Smooth muscle cell of the brain vasculature (primary cell): ENCODE data around the gene NOC2L.
"Not testable (repeated sequence)": the region's sequence is repeated elsewhere in the genome, so short reads cannot be mapped to it uniquely, and the experiment has no call there.

ENCODE experiments used
- DNase-seq: peaks from one replicate; pipeline ENCODE4 v3.0.0-alpha.2; 2012; ENCODE audit warnings: low read depth, low spot score

The NOC2L gene

DNA sequence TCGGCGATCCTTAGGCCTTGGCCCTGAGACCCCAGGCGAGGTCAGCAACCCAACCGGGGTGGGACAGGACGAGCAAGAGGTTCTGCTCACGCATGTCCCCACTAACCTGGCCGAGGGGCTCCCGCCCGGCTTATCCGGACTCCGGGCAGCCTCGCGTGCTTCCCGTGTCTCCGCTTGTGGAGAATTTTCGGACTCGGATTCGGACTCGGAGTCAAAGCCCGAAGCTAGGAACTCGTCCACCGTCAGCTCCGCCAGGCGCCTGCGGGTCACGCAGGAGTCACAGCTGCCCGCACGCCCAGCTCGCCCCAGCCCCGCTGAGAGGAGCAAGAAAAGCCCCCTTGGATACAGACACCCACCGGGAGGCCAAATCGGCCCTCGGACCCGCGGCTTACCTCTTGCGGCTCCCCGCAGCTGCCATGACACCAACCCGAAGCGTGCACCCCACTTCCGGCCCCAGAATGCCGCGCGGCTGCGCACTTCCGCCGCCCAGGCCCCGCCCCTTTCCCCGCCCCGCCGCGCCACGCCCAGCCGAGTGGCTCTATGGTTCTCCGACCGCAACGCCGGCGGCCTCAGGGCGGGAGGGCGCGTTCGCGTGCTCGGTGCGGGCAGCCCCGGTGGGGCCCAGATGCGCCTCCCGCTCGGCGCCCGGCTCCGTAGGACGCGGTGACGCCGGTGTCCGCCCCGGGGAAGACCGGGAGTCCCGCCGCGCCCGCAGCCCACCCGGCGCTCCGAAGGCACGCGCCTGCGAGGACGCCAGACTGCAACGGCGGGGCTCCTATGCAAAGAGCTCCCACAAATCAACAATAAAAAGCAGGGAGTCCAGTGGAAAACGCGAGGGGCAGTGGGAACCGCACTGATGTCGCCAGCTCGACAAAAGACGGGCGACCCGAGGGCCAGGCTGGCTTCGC lies at the start of gene NOC2L:
Gene NOC2L, minus strand, starts transcription at position 434 of the 908 bp plus-strand sequence. Its CDS starts 16 bp downstream, at position 418.
- no peak for DNase-seq

DNA sequence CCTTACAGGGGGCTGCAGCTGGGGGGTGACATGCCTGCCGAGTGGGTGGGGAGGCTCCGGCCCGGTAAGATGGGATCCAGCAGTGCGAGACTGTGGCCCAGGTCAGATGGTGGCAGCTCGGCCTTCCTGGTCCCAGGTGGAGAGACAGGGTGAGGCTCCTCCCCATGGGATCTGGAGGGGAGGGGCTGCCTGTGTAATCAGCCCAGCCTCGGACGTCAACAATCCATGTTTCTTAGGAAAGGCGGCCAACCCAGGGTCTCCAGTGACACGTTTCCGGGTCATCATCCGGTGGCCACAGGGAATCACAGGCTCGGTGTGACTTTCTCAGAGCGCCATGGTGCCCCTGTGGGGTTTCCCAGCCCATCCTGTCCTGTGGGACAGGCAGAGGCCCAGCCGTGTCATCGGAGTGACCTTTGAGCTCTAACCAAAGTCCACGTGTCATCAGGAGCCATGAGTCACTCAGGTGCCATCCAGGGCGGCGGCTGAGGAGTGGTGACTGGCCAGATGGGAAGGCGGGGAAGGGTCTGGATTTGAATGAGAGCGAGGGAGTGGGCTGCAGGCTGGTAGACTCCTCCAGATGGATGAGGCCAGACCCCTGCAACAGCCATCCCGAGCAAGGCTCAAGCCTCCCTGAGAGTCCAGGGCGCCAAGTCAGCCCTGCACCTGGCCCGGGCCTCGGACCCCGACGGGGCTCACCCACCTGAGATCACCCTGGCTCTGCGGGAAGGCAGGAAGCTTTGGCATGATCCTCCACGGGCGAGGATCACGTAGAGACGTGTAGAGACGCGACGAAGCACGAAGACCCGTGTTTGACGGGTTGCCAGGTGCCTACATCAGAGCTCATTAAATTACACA lies 47.5 kb upstream of the NOC2L start:
- no peak for DNase-seq

DNA sequence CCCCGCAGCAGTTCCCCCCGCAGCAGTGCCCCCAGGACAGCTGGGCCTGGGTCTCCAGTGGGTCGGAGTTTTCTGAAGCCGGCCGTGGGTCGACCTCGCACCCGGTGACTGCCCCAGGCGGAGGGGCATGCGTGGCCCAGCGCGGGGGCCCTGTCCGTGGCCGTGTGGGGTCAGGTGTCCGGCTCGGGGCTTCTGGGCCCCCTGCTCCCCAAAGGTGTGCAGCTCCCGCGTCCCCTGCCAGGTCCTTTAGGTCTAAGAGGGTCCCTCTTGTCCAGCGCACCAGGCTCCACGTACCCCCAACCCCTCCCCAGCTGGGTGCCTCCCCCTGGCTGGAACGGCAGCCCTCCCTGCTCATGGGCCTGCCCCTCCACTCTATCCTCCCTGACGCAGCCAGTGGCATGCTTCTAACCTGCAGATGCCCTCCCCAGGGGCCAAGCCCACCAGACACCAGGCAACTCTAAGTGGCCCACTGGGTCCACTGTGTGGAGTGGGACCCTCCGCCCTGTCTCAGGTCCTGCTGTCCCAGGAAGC lies 46.8 kb upstream of the NOC2L start:
- DNase-seq = no peak

DNA sequence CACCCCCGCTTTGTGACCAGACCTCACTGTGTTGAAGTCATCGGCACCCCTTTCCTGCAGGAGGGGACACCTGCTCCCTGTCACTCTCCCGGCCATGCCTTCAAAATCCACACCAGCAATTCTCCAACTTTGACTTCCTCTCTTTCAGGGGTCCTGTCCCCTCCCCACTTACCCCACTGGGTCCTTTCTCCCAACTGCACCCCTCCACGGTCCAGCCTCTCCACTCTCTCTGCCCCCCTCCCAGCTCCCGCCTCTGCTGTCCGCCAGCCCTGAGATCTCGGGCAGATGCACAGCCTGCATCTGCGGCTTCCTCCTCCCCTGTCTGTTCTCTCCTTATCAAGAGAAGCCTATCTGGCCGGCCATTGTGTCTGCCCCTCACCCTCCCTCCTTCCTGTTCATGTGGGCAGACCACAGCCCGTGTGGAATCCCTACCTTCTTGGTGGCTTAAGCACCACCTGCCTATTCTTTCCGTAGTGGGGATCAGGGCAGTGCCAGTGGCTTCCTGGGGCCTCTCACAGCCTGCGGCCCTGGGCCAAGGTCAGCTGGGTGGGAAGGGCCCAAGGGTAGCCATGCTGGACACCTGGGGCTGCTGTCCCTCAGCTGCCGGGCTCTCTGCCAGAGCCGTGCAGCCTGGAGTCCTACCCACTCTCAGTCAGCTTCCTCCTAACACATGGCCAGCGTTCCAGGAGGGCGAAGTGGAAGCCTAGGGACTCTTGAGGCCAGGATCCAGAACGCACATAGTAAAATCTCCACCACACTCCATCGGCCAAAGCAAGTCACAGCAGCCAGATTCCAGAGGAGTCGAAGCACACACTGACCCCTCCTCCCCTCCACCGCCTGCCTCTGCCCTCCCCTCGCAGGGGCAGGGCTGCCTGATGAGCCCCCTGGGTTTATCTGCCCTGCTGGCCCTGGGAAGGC lies 46.0 kb upstream of the NOC2L start:
- no peak for DNase-seq

DNA sequence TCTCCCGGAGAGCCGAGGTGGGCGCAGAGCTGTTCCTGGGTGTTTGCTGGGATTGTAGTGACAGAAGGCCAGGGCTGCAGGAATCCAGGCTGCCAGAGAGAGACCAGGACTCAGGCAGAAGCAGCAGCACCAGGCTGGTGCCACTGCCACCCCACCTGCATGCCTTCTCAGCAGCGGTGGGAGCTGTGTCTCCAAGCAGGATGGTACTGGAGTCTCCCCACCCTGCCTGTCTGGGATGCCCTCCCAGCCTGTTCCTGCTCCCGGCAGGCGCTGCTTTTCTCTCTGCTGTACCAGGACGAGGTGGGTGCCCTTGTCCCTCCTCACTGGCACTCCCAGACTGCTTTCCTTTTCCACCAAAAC lies 45.3 kb upstream of the NOC2L start:
- DNase-seq = no peak

DNA sequence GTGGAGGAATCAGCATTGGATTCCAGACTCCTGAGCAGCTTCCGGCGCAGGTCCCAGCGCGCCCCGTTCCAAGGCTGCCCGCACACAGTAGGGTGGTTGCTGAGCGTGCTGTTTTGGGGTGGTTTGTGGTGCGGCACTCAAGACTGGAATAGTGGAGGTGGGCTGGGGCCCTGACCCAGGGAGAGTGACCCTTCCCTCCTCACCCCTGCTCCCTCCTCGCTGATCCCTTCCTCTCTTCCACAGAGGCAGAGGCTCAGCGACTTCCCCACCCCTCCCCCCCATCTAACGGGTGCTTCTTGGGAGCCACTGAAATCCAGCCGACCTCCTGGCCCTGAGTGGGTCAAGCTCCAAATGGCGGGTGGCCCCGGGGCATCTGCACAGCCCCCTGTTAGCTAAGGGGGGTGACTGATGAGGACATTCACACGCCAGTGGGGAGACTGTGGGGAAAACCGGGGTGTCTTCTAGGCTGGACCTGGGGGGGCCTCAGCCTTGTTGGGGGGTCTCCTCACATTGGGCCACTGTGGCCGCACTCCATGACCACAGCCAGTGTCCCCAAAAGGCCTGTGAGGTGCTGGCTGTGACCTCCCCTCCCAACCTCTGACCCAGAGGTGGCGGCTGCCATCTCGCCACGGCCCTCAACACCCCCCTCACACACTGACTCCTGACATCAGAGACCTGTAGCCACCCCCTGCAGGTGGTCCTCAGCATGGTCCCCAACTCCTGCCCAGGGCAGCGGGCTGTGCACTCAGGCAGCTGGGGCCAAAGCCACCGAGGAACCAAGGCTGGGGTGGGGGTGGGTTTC lies 44.8 kb upstream of the NOC2L start:
- DNase-seq = no peak

DNA sequence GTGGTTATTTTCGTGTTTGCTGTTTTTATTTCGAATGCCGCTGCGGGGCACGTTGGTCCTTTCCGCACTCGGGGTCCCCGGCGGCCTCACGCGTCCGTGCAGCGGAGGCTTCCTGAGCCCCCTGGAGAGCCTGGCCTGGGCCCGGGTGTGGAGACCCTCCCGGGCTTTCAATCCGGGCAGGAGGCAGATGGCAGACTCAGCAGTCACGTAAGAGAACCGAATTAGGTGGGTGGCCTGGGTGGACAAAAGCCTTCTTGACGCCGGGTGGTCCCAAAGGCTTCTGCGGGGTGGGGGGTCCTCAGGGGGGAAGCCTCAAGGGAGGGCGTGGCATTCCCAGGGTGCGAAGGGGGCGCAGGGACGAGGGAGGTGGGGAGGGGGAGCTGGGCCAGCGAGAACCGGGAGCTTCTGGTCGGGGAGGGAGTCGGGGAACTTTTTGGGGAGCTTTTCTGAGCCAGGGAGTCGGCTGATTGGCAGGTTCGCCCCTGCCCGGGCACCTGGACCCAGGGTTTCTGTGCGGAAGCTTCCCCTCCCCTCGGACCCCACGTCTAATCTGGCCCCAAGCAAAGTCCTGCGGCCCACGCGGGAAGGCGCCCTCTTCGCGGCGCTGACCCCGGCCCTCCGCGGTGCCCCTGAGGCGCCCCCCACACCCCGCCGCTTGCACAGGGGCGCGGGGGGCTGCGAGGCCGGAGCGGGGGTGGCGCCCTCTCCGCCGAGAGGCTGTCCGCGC lies 42.2 kb upstream of the NOC2L start:
- no peak for DNase-seq

DNA sequence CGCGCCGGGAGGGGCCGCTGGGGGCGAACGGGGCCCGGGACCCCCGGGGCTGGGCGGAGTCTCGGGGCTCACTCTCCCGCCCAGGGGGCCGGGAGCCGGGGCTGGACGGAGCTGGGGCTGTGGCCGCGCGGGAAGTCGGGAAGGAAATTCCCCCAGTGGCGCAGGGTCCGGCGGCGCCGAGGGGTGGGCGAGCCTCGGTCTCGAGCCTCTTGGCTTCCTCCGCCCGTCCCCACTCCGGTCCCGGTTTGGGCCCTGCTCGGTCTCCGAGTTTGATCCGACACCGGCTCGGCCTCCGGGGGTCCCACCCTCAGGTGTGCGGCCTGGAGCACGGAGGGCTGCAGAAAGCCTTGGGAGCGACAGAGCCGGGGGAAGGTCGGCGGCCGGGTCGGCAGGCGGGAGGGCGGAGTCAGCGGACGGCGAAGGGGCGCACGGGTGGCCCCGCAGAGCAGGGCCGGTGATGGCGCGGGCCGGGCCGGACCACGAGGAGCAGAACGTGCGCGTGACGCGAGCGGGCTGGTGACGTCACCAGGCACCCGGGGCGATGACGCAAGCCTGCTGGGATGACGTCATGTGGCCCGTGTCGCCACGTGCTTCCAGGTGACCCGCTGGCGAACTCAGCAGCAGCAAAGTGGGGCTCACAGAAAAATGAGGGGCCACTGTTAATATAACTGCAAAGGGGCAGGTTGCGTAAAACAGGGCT lies 41.5 kb upstream of the NOC2L start:
- no peak for DNase-seq

DNA sequence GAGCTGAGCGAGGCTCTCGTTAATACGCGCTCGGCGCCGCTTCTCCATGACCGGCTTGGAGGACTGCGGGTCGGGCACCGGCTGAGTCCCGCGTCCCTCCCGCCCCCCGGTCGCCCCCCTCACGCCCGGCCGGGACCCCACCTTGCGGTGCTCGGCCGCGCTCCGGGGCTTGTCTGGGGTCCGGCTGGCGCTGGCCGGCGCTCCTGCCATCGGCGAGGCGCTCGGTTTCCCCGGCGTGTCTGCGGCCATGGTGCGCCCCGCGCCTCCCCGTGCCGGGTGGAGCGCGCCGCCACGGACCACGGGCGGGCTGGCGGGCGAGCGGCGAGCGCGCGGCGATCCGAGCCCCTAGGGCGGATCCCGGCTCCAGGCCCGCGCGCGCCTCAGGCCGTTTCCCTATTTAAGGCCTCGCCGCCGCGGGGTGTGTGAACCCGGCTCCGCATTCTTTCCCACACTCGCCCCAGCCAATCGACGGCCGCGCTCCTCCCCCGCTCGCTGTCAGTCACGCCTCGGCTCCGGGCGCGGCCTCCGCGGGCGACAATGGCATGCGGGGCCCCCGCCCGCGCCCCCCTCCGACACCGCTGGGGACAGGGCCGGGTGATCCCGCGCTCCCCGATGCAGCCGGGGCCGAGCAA lies 40.8 kb upstream of the NOC2L start, which contains the start of gene HES4:
Gene HES4, minus strand, starts transcription at position 373 of the 632 bp plus-strand sequence. Its CDS starts 124 bp downstream, at position 249.
- DNase-seq = peak; percentile 69

DNA sequence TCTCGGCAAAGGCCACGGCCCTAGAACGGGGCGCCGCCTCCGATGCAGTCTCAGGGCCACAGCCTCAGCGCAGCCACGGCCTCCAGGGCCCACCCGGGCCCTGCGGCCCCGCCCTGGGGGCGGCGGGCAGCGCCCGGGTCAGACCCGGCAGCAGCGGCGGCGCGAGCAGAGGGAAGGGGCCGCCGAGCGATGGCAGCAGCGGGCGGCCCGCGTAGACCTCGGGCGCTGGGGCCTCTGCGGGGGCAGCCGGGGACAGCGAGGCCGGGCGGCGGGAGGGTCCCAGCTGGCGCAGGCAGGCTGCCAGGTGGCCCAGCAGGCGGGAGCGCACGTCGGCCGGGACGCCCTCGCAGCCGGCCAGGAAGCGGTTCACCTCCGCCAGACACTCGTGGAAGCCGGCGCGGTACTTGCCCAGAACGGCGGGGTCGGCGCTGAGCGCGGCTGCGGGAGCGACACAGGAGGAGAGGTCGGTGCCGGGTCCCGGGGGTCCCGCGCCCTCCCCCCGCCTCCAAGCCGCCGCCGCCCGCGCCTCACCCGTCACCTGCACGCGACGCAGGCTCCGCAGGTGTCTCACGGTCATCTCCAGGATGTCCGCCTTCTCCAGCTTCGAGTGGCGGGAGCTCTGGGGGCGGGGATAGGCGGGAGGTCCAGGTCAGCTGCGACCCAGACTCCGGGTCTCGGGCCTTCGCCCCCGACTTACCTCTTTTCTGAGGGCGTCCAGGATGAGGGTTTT lies 40.1 kb upstream of the NOC2L start:
- no peak for DNase-seq

DNA sequence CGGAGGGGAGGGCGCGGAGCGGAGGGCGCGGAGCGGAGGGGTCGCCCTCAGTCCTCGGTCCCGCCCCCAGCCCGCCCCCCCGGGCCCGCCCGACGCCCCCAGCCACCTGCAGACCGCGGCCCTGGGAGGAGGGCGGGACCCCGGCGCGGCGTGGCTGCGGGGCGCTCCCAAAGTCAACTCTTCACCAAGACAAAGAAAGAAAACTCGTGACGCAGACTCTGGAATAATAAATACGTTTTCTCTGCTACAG lies 39.6 kb upstream of the NOC2L start:
- no peak for DNase-seq

DNA sequence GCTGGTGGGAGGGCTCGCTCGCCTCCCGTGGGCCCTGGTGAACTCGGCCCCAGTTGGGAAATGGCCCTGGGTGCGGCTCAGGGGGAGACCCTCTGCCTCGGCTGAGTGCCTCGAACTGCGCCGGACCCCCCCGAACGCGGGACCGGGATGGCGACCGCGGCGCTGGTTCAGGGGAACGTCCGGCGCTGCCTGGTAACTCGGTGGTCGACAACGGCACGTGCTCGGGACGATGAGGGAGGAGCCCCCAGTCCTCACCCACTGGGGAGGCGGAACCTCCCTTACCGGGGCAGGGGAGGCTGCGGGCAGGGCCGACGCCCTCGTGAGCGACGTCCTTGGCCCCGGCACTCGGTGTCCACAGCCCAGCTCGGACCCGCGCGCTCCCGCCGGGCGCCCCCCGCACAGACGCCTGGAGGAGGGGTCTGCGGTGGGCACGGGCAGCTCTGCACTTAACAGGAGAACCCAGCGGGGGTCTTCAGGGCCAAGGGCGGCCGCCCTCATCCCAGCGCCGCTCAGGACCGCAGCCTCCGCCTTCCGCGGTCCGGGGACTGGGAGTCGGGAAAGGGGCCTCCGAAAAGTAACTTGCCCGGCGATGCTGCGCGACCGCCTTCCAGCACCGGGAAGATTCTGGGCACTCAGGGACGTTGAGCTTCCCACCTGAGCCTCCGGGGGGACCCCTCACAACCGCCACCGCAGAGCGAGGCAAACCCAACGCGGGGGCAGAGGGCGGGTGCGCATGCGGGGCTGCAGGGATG lies 39.1 kb upstream of the NOC2L start:
- no peak for DNase-seq

DNA sequence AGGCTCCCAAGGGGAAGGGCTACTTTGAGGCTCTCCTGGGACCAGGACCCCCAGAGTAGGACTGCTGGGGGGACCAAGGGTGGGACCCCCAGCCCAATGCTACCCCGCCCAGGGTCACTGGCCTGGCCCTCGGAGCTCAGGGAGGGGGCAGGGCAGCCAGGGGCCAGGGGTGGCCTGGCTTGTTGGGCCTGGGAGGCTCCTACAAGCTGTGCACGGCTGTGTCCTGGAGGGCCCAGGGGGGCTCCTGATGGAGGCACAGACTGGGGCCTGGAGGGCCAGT lies 38.6 kb upstream of the NOC2L start:
- DNase-seq = no peak

DNA sequence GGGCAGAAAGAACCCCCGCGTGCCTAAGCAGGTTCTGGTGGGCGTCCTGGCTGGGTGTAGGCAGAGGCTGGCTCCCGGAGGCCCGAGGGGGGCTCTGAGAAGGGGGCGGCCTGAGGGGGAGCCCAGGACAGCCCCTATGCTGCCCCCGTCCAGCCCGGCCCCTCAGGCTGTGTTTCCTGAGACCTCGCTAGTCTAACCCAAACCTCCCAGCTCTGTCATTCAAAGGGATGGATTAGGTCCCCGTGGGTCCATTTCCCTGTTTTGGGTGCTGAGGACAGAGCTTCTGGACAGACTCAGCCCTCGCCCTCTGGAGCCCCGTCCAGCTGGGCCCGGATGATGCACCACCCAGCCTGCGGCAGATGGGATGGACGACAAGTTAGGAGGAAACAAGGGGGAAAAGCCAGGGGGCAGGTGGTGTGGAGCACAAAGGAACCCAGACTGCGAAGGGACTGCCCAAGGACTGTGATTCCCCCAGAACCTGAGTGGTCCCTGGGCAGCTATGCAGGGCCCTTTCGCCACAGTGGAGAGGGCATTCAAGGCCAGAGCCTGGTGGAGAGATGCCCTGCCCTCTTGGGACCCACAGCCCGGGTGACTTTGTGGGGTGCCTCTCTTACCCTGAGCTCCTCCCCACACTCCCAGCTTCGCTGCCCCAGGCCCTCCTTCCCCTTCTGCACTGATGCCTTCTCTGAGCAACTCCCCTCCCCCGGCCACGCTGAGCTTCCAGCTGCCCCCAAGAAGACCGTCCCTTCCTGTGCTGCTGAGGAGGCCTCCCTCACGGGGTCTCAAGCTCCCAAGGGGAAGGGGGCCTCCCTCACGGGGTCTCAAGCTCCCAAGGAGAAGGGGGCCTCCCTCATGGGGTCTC lies 38.0 kb upstream of the NOC2L start:
- no peak for DNase-seq

DNA sequence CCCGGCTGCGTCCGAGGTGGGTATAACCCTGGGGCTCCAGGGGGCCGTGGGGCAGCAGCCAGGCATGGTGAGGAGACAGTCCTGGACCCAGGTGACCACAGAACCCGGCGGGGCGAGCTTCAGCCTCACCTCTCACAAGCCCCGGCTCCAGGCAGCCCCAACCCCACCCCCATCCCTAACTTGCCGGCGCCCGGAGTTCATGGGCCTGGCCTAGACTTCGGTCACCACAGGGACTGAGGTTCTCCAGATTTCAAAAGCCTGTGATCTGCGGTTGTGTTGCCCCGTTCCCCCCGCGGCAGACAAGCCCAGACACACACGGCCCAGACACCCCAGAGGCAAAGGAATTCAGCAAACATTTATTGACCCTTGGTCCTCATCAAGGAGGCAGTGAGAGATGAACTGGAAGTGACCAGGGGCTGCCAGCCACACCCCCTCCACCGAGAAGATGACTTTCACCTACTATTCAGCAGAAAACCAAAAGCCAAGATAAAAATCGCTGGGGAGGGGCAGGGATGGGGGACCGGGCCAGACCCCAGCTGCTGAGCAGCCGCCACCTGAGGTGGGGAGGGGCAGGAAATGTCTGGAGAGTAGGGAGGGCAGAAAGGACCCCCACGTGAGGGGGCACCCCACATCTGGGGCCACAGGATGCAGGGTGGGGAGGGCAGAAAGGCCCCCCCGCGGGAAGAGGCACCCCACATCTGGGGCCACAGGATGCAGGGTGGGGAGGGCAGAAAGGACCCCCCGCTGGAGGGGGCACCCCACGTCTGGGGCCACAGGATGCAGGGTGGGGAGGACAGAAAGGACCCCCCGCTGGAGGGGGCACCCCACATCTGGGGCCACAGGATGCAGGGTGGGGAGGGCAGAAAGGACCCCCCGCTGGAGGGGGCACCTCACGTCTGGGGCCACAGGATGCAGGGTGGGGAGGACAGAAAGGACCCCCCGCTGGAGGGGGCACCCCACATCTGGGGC lies 36.9 kb upstream of the NOC2L start:
- DNase-seq = no peak

DNA sequence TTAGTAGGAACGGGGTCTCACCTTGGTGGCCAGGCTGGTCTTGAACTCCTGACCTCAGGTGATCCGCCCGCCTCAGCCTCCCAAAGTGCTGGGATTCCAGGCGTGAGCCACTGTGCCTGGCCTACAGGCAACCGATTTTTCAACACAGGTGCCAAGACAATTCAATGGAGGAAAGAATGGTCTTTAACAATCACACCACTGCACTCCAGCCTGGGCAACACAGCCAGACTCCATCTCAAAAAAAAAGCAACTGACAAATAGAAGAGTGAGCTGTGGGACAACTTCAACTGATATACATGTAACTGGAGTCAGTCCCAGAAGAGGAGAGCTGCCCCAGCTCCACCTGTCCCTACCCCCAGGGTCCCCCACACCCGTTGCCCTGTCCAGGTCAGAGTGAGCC lies 35.5 kb upstream of the NOC2L start:
- not testable (repeated sequence) for DNase-seq
